Measurements from ENCODE around the gene ARHGAP1.
A peak's percentile ranks its signal among the peaks of the same experiment; 100 is the strongest.
"Not testable (repeated sequence)": the region's sequence is repeated elsewhere in the genome, so short reads cannot be mapped to it uniquely, and the experiment has no call there.

Gene ARHGAP1

DNA sequence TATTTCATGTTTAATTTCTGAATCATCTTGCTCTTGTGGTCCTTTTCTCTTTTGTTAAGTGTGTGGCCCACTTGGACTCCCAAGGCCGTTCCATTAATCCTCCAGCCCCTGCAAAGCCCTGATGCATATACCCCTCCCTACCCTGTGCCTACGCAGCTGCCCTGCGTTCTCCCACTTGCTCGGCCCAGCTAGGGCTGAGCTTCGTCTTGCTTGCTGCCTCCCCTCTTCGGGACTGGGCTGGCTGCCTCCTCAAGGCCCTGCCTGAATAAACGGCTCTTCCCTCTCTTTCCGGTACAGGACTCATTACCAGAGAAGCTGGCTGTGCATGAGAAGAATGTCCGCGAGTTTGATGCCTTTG is 28.5 kb downstream of the ARHGAP1 start:
- no peak for DNase-seq

DNA sequence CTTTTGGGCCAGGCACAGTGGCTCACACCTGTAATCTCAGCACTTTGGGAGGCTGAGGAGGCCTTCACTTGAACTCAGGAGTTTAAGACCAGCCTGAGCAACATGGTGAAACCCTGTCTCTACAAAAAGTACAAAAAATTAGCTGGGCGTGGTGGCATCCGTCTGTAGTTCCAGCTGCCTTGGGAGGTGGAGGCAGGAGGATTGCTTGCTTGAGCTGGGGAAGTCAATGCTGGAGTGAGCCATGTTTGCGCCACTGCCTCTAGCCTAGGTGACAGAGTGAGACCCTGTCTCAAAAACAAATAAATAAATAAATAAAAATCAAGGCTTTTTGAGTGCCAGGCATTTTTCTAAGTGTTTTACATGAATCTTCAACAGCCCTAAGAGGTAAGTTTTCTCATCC is 29.9 kb downstream of the ARHGAP1 start:
- not testable (repeated sequence) for DNase-seq

DNA sequence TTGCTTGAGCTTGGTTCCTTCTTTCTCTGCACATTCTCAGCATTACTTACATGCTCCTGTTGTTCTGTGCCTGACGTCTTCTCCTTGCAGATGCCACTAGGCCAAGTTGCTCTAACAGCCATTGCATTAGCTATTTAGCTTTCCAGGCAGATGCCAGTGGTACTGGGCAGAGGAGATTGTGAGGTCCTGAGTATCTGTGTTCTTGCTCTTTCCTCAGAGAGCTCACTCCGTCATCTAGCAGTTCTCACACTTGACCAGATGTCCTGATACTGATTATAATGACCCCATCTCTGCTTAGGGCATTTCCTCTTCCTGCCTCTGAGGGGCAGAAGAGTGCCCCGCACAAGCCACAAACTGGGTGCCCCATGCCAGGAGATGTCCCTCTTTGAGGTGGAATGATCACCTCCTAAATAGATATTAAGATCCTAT is 30.7 kb downstream of the ARHGAP1 start:
- DNase-seq, result peak; percentile 15

DNA sequence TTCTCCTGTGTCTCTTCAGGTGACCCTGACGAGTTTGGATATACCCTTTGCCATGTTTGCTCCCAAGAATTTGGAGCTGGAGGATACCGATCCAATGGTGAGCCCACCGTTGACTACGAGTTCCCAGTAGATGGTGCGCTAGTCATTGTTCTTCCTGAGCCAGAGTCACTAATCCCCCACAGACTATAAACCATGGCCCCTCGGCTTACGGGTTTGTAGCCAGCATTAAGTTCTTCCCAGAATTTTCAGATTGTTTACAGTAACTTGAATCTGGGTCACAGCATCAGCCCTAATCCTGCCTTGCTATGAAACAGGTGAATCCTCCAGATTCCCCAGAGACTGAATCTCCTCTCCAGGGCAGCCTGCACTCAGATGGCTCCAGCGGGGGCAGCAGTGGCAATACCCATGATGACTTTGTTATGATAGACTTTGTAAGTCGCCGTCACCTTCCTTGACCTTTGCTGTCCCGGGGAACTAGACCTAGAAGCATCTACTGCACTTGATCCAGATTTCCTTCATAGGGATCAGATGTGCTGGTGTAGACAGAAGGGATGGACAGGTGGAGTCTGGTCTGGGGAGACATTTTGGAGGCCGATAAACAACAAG is 31.8 kb downstream of the ARHGAP1 start:
- no peak for DNase-seq

DNA sequence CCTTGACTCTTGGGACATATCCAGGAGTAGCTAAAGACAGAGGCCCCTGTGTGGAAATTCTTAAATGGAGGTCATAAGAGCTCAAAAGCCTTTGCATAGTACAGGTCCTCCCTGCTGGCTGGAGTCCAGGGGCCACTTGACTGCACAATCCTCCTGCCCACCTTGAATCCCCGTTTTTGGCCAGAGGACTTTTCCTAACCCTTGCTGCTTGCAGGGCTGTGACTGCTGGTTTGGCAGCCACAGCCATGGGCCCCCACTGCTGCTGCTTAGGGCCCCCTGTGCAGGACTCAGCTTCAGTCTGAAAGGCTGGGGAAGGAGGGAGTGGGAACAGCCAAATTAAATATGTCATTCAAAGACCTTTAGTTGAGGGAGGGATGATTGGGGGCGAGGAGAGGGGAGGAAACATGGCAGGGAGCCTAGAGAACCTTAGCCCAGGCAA is 33.4 kb downstream of the ARHGAP1 start:
- DNase-seq, result no peak

DNA sequence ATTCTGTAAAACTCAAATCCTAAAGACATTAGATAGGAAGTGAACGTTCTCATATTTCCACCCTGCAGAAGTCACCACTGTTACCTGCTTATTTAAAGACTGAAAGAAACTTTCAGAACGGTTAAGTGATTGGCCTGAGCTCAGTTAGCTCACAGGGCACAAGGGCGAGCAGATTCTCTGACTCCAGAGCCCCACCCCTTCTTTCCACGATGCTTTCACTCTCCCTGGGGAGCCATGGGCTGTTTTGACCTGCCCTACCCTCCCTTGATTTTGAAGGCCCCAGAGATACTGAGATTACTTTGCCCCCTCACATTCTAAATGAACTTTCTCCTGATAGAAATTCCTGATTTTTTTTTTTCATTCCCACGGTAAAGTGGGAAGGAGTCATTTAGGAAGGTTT is 33.9 kb downstream of the ARHGAP1 start:
- DNase-seq, result no peak

DNA sequence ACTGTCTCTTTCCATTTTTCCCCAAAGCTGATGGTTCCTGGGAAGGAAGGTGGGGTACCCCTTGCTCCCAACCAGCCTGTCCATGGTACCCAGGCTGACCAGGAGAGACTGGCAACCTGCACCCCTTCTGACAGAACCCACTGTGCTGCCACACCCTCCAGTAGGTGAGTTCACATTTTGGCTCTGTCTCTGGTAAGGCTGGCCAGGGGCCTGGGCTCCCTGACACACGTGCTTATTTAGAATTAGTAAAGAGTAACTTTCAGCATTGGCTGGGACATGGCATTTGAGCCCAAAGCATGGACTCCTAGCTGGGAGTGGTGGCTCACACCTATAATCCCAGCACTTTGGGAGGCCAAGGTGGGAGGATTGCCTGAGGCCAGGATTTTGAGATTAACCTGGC is 35.1 kb downstream of the ARHGAP1 start:
- DNase-seq, result no peak

DNA sequence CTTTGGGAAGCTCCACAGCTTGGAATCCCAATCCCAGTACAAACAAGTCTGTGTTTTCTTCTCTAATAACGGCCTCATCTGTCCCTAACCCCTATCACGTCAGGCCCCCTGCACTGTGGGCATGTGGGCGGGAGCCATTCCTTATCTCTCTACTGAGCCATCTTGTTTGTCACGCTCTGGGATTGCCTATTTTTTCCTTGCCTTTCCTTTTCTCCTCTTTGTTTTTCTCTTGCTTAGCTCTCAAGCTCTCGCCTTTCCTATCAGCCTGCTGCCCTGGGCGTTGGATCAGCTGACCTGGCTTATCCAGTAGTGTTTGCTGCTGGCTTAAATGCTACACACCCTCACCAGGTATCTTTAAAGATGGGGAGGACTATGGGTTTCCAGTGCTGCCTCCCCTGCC is 35.8 kb downstream of the ARHGAP1 start:
- no peak for DNase-seq

DNA sequence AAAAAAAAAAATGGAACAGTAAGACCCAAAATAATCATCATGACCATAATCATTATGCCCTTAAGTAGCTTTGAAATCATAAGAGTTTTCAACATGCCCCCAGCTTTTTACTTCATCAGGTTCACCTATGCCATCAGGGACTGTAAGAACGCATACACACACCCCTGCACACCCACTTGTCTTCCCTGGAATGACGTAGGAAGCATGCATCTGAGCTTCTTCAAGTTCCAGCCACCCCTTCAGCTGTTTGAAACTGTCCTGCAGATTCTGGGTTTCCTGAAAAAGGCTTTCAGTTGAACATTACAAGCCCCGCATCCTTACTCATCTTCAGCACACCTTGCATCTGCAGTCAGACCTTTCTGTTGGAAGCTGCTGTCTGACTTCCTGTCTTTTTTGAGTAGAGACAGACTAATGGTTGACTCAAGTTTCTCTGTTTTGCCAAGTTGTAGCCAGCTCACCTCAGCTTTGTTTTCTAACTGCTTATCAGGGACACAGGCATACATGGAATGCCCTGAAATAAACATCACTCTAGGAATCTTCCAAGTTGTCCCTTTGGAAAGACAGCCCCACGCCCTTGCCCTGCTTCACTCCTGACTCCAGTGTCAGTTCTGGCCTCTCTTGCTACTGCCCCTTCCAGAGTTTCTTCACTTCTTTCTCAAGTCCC is 37.0 kb downstream of the ARHGAP1 start:
- no peak for DNase-seq

DNA sequence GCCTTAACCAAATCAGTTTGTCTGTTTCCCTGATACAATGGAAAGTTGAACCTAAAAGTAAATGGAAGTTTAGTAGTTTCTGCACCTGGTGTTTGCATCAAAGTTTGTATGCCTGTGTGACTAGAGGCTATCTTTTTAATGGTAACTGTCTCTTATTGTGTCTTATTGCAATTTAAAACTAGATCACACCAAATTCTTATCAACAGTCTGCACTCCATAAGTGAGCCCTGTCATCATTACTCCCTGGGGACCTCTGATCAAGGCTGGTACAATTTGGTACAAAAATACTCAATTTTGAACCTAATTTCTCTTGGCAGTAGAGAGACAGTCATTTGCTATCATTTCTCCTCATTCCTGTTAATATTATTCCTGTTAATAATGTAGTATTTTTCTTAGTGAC is 38.1 kb downstream of the ARHGAP1 start:
- no peak for DNase-seq

DNA sequence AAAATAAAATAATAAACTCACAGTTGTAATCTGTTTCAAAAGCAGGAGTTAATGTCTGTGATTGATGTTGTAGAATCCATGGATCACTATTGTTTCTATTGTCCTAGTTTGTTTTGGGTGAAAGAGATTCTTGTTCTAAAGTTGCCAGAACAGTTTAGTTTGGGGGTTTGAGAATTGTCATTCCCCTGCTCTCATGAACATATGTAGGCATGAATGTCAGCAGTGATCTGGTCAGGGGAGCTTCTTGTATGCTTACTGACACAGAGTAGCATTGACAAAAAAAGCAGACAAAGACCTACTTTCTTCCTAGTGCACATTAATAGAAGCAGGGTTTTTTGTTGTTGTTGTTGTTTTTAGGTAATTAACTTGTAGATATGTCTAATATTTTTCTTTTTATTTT is 38.6 kb downstream of the ARHGAP1 start:
- no peak for DNase-seq

DNA sequence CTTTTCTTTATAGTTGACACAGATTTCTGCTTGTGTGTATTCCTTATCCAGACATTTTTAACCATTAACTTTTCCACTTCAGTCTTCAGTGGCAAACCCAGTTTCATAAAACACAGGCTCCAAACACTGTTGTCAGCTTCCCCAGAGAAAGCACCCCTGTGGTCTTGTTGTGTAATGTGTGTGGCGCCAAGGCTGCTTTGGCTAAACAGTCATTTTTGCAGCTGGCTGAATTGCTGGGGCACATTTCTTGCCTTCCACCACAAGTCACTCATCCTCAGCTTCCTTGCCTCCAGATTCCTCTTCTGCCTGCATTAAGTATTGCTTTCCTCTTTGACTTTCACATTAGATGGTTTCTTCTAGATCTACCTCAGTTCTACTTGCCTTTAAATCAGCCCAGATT is 40.5 kb downstream of the ARHGAP1 start:
- no peak for DNase-seq

DNA sequence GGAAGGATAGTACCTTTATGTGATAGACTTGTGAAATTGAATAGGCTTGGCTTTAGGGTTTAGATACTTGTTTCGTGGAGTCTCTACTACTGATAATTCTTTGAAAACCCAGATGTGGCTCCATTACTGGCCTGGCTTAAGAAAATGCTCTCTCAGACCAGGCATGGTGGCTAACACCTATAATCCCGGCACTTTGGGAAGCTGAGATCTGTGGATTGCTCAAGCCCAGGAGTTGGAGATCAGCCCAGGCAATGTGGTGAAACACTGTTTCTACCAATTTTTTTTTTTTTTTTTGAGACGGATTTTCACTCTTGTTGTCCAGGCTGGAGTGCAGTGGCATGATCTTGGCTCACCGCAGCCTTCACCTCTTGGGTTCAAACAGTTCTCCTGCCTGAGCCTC is 42.2 kb downstream of the ARHGAP1 start:
- no peak for DNase-seq

DNA sequence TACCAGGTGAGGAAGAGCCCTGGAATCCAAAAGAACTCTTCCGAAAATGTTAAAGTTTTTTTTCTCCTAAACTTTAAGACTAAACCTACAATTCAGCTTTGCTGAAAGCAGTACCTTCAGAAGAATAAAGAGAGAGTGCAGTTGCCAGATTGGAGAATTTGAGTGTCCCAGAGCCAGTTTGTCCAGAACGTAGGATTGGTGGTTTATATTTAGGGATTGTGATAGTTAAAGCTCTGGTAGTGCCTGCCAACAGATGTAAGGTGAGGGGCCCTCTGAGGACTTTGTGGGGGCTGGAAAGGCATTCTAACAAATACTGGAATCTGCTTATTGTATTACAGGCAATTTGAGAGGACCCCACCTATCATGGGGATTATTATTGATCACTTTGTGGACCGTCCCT is 43.2 kb downstream of the ARHGAP1 start:
- no peak for DNase-seq

DNA sequence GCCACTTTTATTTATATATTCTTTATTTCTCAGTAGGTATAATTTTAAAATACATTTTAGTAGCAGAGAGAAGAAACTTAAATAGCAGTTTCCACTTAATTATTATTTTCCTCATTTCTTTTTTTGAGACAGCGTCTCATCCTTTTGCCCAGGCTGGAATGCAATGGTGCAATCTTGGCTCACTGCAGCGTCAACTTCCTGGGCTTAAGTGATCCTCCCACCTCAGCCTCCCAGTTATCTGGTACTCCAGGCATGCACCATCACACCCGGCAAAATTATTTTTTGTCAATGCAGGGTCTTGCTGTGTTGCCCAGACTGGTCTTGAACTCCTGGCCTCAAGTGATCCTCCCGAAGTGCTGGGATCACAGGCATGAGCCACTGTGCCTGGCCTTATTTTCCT is 44.8 kb downstream of the ARHGAP1 start:
- no peak for DNase-seq

DNA sequence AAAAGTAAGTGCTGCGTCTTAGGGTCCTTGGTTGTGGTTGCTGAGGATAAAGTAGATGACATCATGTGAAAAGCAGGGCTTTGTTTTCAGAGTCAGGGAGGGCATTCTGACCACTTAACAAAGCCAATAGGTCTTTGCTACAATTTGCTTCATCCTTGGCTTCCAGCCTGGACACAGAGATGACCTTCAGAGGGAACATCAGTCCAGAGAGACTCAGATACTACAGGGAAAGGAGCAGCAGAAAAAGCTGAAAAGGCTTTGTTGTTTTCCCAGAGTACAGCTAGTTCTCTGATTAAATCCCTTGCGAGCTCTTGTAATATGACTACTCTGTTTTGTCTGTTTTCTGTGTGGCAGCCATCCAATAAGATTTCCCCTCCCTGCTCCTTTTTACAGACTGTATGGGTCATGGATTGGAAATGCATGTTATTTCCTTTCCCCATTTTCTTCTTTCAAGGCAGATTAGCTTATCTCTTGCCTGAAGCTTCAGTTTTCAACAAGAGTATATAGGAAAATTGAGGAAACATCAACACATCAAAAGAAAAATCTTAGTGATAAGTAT is 51.2 kb downstream of the ARHGAP1 start:
- DNase-seq, result no peak

DNA sequence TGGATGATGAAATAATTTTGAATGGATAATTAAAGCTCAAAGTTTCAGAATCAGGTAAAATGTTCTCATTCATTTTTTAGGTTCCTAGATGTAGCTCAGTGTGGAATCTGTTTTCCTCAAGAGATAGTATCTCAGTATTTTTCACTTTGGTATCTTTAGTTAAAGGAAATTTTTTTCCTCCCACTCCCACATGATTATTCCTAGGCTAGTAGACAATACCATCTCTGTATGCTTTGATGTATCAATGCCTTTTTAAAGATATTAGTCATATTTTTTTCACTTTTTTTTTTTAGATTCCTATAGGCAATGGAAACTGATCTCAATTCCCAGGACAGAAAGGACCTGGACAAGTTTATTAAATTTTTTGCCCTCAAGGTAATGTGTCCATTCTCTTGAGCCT is 56.4 kb downstream of the ARHGAP1 start:
- no peak for DNase-seq

DNA sequence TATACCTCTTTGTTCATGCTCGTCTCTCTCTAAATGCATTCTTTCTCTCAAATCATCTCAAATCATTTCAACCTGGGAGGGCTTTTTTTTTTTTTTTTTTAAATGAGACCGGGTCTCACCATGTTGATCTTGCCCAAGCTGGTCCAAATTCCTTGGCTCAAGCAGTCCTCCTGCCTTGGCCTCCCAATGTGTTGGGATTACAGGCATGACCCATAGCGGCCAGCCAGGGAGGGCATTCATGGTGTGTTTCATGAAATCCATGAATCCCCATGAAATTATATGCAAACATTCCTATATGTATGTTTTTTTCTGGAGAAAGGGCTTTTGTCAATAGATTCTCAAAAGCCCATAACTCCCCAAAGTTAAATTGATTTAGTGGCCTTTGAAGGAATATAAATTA is 56.9 kb downstream of the ARHGAP1 start:
- no peak for DNase-seq

DNA sequence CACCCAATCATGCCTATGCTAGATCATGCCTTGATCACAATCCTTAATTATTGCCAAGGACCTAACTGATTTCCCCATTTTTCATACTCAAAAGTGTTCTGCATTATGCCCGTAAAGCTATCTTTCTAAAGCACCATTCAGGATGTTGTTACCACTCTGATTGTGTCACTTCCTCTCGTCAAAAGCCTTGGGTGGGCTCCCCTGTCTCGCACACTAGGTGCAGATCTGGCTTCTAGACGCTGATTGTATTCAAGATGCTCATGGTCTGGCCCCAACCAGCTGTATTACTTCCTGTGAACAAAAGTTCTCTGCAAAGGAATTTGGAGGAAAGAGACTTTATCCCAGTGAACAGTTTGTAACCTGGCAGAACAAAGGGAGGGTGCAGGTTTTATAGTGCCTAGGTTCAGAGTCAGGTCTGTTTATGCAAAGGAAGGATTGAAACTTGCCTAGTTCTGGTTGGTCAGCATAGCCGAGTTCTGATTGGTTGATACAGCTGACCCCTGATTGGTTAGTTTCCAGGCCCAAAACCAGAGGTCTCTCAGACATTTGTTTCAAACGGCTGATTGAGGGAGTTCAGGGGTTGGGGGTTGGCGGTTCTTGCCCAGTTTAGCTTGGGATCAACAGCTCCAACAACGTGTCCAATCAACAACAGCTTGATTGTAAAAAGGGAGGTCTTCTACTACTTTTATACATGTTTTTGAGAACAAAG is 57.6 kb downstream of the ARHGAP1 start:
- DNase-seq, result no peak

DNA sequence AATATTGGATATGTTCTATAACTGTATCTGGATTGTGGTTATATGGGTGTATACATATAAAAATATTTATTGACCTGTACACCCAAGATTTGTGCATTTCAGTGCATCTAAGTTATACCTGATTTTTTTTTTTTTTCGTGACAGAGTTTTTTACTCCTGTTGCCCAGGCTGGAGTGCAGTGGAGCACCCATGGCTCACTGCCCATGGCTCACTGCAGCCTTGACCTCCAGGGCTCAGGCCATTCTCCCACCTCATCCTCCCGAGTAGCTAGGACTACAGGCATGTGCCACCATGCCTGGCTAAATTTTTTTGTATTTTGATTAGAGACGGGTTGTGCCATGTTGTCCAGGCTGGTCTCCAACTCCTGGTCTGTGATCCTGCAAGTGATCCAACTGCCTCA is 58.8 kb downstream of the ARHGAP1 start:
- no peak for DNase-seq

DNA sequence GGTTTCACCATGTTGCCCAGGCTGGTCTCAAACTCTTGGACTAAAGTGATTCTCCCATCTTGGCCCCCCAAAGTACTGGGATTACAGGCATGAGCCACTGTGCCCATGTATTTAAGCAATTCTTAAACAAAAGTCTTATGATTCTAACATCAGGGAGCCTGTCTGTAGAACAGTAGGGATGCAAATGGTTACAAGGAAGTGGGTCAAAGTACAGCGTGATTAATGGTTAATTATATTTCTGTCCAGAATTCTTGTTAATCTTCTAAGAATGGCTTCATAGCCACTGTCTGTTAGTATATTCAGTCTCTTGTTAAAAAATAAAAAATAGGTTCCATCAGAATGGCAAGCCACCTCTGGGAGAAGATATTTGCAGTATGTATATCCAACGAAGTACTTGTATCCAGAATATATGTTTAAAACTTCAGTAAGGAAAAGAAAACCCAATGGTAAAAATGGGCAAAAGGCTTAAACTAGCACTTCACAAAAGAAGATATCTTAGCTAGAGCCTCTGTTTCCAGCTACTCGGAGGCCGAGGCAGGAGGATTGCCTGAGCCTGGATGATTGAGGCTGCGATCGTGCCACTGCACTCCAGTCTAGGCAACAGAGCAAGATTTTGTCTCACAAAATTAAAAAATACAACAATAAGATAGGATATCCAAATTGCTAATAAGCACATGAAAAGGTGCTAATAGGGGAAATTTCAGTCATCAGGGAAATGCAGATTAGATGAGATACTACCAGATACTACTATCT is 60.2 kb downstream of the ARHGAP1 start:
- no peak for DNase-seq

DNA sequence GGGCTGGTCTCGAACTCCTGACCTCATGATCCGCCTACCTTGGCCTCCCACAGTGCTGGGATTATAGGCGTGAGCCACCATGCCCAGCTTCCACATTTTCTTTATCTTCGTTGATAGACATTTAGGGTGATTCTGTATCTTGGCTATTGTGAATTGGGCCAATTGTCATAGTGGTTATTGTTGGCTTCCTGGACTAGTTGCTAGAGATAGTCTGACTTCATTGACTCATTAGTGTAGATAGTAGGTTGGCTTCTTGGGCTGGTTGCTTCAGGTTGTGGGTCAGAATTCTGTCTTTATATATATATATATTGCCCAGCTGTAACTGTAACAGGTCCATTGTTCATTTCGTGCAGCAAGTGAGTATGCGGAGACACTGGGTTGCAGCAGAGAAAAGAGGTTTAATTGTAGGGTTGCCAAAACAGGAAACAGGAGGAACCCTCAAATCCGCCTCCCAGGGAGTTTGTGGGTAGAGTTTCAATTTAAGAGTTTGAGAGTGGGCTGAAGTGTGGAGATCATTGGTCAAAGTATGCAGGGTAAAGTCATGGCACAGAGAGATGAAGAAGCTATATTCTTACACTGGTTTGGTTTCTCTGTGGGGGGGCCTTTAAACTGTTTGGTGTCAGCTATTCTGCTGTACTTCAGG is 61.1 kb downstream of the ARHGAP1 start:
- no peak for DNase-seq

DNA sequence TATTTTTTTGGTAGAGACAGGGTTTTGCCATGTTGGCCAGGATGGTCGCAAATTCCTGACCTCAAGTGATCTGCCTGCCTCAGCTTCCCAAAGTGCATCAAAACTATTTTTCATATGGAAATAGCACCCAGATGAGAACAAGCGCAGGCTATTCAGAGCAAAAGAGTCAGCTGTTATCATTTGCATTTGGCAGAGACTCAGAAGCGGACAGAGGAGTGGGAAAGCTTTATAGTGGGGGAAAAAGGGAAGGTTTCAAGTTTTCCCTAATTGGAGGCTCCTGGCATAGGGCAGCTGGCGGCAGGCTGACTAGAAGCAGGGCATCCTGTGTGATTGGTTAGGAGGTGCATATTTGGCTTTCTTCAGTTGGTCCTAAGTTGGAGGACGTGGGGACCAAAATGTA is 62.9 kb downstream of the ARHGAP1 start:
- no peak for DNase-seq
